Astrocyte (in vitro differentiated cells and primary cell): ENCODE measurements around the gene CCDC184. TPM values are rescaled to one million over a fixed set of nuclear protein-coding genes. Genes with fewer than 3 reads are reported as not detected.

Experiments
- DNase-seq: peaks from one replicate; pipeline ENCODE4 v3.0.0-alpha.2; 2010; ENCODE audit warnings: low read depth
- FAIRE-seq: peaks from 2 replicates; lab custom pipeline; 2011; peaks lifted over from hg19 to GRCh38; lab: Jason Lieb, UNC
- H2AFZ ChIP-seq: 2 replicates; pipeline ENCODE4 v1.6.0; 2012; ENCODE audit warnings: low read depth, low read length, inconsistent platforms
- H3K27ac ChIP-seq: 2 replicates; pipeline ENCODE4 v1.5.1; 2011; ENCODE audit warnings: low read depth, low read length, inconsistent platforms
- H3K27me3 ChIP-seq: 2 replicates; pipeline ENCODE4 v1.6.0; 2011; ENCODE audit warnings: low read length, inconsistent platforms; ENCODE audit not compliant: insufficient read depth
- H3K36me3 ChIP-seq: 2 replicates; pipeline ENCODE4 v1.5.1; 2011; ENCODE audit warnings: low read length, inconsistent platforms; ENCODE audit not compliant: insufficient read depth
- H3K4me1 ChIP-seq: 2 replicates; pipeline ENCODE4 v1.5.1; 2011; ENCODE audit warnings: low read length, inconsistent platforms; ENCODE audit not compliant: insufficient read depth
- H3K4me2 ChIP-seq: 2 replicates; pipeline ENCODE4 v1.6.0; 2012; ENCODE audit warnings: low read length, inconsistent platforms
- H3K4me3 ChIP-seq: 2 replicates; pipeline ENCODE4 v1.5.1; 2011; ENCODE audit warnings: low read depth, mild to moderate bottlenecking, low read length, inconsistent platforms; ENCODE audit not compliant: insufficient read depth
- H3K79me2 ChIP-seq: 2 replicates; pipeline ENCODE4 v1.6.0; 2012; ENCODE audit warnings: mild to moderate bottlenecking, low read length, inconsistent platforms; ENCODE audit not compliant: insufficient read depth
- H3K9ac ChIP-seq: 2 replicates; pipeline ENCODE4 v1.6.0; 2012; ENCODE audit warnings: mild to moderate bottlenecking, low read length, inconsistent platforms
- H3K9me3 ChIP-seq: 2 replicates; pipeline ENCODE4 v1.5.1; 2012; ENCODE audit warnings: low read depth, mild to moderate bottlenecking, low read length, inconsistent platforms; ENCODE audit not compliant: insufficient read depth
- H4K20me1 ChIP-seq: 2 replicates; pipeline ENCODE4 v1.6.0; 2012; ENCODE audit warnings: low read length, inconsistent platforms; ENCODE audit not compliant: insufficient read depth
- H3K27ac Mint-ChIP-seq: one replicate; pipeline ENCODE4 v1.8.0; 2021; ENCODE audit warnings: mild to moderate bottlenecking, mixed read lengths; ENCODE audit not compliant: unreplicated experiment
- H3K27me3 Mint-ChIP-seq: one replicate; pipeline ENCODE4 v1.8.0; 2021; ENCODE audit warnings: low read depth, mixed read lengths; ENCODE audit not compliant: unreplicated experiment
- H3K36me3 Mint-ChIP-seq: one replicate; pipeline ENCODE4 v1.8.0; 2021; ENCODE audit warnings: low read depth, mixed read lengths; ENCODE audit not compliant: unreplicated experiment
- H3K4me1 Mint-ChIP-seq: one replicate; pipeline ENCODE4 v1.8.0; 2021; ENCODE audit warnings: low read depth, mixed read lengths; ENCODE audit not compliant: unreplicated experiment
- H3K4me3 Mint-ChIP-seq: one replicate; pipeline ENCODE4 v1.8.0; 2021; ENCODE audit warnings: mild to moderate bottlenecking, moderate library complexity, mixed read lengths; ENCODE audit not compliant: unreplicated experiment
- H3K9me3 Mint-ChIP-seq: one replicate; pipeline ENCODE4 v1.8.0; 2021; ENCODE audit warnings: mild to moderate bottlenecking, mixed read lengths; ENCODE audit not compliant: unreplicated experiment
- EZH2 ChIP-seq: IDR thresholded peaks from 2 replicates; pipeline ENCODE4 v1.6.1; 2012; ENCODE audit warnings: mild to moderate bottlenecking, low read length, inconsistent platforms; ENCODE audit not compliant: insufficient read depth
- total RNA-seq: library from RNA; stranded (reverse); gene quantifications from 2 replicates; pipeline ENCODE4 v1.2.1, GENCODE V29; 2021
- TF ChIP-seq, protein P1 (sequence below): IDR thresholded peaks from 2 replicates; pipeline ENCODE4 v1.5.1; 2011; ENCODE audit warnings: low read depth, mild to moderate bottlenecking, inconsistent platforms, low read length, moderate library complexity; ENCODE audit not compliant: insufficient read depth

Gene CCDC184
- total RNA-seq, 1 donor from 2014 or later: 3.3 TPM

GRCh38 chr12:48197971-48198671 lies 14.7 kb downstream of the CCDC184 start:
- Histone ChIP-seq H3K36me3 (no peaks in the 10 kb centered on the region), H3K9me3 (no peaks in the 10 kb centered on the region), H3K4me2 (peak overlapping the region; percentile 94), H2AFZ (peak overlapping the region; percentile 99), H3K79me2 (no peaks in the 10 kb centered on the region), H3K27ac (peak overlapping the region; percentile 71), H3K4me3 (peak overlapping the region; percentile 84), H3K27me3 (peaks cover 13% of the 10 kb centered on the region), H3K4me1 (peaks cover 12% of the 10 kb centered on the region), H4K20me1 (no peaks in the 10 kb centered on the region), H3K9ac (peak overlapping the region; percentile 88)
- FAIRE-seq (no peak), DNase-seq (peak; percentile 91)
- Mint-ChIP-seq H3K27ac (peak overlapping the region; percentile 96), H3K36me3 (peaks cover 3% of the 10 kb centered on the region), H3K9me3 (peaks cover 5% of the 10 kb centered on the region), H3K27me3 (peaks cover 3% of the 10 kb centered on the region), H3K4me1 (peaks cover 15% of the 10 kb centered on the region), H3K4me3 (peak overlapping the region; percentile 86)
- no peak for TF ChIP-seq EZH2
- TF ChIP-seq, protein P1, sequence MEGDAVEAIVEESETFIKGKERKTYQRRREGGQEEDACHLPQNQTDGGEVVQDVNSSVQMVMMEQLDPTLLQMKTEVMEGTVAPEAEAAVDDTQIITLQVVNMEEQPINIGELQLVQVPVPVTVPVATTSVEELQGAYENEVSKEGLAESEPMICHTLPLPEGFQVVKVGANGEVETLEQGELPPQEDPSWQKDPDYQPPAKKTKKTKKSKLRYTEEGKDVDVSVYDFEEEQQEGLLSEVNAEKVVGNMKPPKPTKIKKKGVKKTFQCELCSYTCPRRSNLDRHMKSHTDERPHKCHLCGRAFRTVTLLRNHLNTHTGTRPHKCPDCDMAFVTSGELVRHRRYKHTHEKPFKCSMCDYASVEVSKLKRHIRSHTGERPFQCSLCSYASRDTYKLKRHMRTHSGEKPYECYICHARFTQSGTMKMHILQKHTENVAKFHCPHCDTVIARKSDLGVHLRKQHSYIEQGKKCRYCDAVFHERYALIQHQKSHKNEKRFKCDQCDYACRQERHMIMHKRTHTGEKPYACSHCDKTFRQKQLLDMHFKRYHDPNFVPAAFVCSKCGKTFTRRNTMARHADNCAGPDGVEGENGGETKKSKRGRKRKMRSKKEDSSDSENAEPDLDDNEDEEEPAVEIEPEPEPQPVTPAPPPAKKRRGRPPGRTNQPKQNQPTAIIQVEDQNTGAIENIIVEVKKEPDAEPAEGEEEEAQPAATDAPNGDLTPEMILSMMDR: no peak

- H3K27me3 Mint-ChIP-seq: peaks cover 3% of the 10 kb centered on the region
Measured at GRCh38 chr12:48198672-48198971, 15.2 kb downstream of the CCDC184 start.

More at GRCh38 chr12:48198672-48198971, 15.2 kb downstream of the CCDC184 start:
- peak overlapping the region; percentile 86 for H3K4me3 Mint-ChIP-seq
- no peaks in the 10 kb centered on the region for H3K79me2 ChIP-seq
- peaks cover 3% of the 10 kb centered on the region for H3K36me3 Mint-ChIP-seq
- peak overlapping the region; percentile 99 for H2AFZ ChIP-seq
- TF ChIP-seq, protein P1: no peak
- no peak for TF ChIP-seq EZH2
- H3K4me2 ChIP-seq: peak overlapping the region; percentile 94
- no peaks in the 10 kb centered on the region for H4K20me1 ChIP-seq
- H3K36me3 ChIP-seq: no peaks in the 10 kb centered on the region
- H3K9me3 Mint-ChIP-seq: peaks cover 5% of the 10 kb centered on the region
- H3K27ac Mint-ChIP-seq: peak overlapping the region; percentile 96
- peak overlapping the region; percentile 71 for H3K27ac ChIP-seq
- H3K4me3 ChIP-seq: peak overlapping the region; percentile 84
- FAIRE-seq (no peak), DNase-seq (no peak)
- H3K27me3 ChIP-seq: peaks cover 8% of the 10 kb centered on the region
- peaks cover 12% of the 10 kb centered on the region for H3K4me1 ChIP-seq
- peak overlapping the region; percentile 88 for H3K9ac ChIP-seq
- H3K4me1 Mint-ChIP-seq: peaks cover 15% of the 10 kb centered on the region
- no peaks in the 10 kb centered on the region for H3K9me3 ChIP-seq
